Fibroblast of mammary gland (primary cell): Measurements from ENCODE around the gene EIF3K.

Source experiments
- DNase-seq: peaks from one replicate; pipeline ENCODE4 v3.0.0-alpha.2; 2010; ENCODE audit warnings: low read depth
- H3K4me3 ChIP-seq: 2 replicates; pipeline ENCODE4 v1.5.1; 2011; ENCODE audit warnings: low read depth, mild to moderate bottlenecking, low read length, moderate library complexity; ENCODE audit not compliant: control insufficient read depth
- CTCF ChIP-seq: conservative IDR thresholded peaks from 2 replicates; pipeline ENCODE4 v1.5.1; 2011; ENCODE audit warnings: low read depth, low read length, inconsistent platforms; ENCODE audit not compliant: control insufficient read depth, insufficient read depth

Gene EIF3K

GRCh38 chr19:38657633-38658222, 38.7 kb downstream of the EIF3K start:
- no peak for TF ChIP-seq CTCF
- no peak overlapping the region for H3K4me3 ChIP-seq
- peak; percentile 90 for DNase-seq

- H3K4me3 ChIP-seq: peak overlapping the region; percentile 23
- peak; percentile 100 for DNase-seq
- TF ChIP-seq CTCF: no peak
Measured at GRCh38 chr19:38658462-38659306, 39.7 kb downstream of the EIF3K start.

- no peak overlapping the region for H3K4me3 ChIP-seq
- DNase-seq: no peak
- TF ChIP-seq CTCF: no peak
Measured at GRCh38 chr19:38660724-38661123, 41.7 kb downstream of the EIF3K start.

GRCh38 chr19:38661136-38661535, 42.1 kb downstream of the EIF3K start:
- DNase-seq: peak; percentile 69
- no peak overlapping the region for H3K4me3 ChIP-seq

GRCh38 chr19:38661996-38662395, 43.0 kb downstream of the EIF3K start:
- DNase-seq: no peak
- no peak for TF ChIP-seq CTCF
- H3K4me3 ChIP-seq: no peak overlapping the region

More at GRCh38 chr19:38661136-38661535, 42.1 kb downstream of the EIF3K start:
- no peak for TF ChIP-seq CTCF

- no peak overlapping the region for H3K4me3 ChIP-seq
- TF ChIP-seq CTCF: no peak
Measured at GRCh38 chr19:38662537-38663155, 43.7 kb downstream of the EIF3K start.

More at GRCh38 chr19:38662537-38663155, 43.7 kb downstream of the EIF3K start:
- DNase-seq: no peak
